HG03469 (cell line): Measurements from ENCODE around the gene DYNC1I2.

Source experiments
- ATAC-seq: cut with Tn5 transposase; IDR thresholded peaks from one replicate; pipeline ENCODE4 v1.9.1; 2021; ENCODE audit warnings: mild to moderate bottlenecking, moderate library complexity, moderate number of reproducible peaks; ENCODE audit not compliant: unreplicated experiment

The DYNC1I2 gene

DNA sequence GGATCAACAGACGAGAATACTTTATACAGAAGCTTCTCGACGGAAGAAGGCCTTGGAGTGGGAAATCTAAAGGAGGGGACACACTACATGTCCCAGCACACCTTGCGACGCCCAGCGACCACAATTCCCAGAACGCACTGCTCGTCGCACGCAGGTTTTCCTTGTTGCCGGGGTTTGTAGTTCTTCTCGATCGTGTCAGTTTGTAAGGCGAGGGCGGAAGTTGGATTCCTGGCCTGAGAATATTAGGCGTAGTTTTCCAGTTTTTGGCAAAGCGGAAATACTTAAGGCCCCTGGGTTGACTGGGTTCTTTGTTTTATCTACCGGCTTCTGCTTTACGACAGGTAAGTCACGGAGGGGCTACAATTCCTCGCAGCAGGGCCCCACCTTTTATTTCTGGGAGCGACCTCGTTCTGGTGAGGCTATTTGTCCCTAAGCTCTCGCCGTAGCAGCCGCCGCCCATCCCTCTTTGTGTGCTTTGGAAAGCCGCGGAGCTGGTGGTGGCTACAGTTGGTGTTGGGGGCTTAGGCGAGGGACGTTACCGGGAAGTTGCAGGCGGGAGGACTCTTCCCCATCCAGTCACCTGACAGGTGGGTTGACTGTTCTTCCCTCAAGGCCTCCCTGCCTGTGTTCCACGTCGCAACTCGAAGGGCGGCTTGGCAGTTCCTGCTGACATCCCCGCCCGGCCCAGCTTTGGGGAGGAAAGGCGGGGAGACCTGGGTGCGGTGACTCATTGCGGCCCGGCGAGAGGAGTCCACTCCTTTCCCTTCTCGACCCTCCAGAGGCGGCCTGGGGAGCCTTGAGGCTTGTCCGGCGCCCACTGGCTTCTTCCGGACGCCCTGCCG, at the start of gene DYNC1I2:
Gene DYNC1I2 (plus strand): TSS at position 183 of the 842 bp plus-strand sequence. CDS start 2,687 bp downstream, outside the sequence.
- peak; percentile 63 for ATAC-seq

- ATAC-seq, result no peak
Measured at GRCh38 chr2:171651667-171652415, 35.4 kb upstream of the DYNC1I2 start.

- peak; percentile 70 for ATAC-seq
Measured at GRCh38 chr2:171652416-171652785, 34.9 kb upstream of the DYNC1I2 start.

DNA sequence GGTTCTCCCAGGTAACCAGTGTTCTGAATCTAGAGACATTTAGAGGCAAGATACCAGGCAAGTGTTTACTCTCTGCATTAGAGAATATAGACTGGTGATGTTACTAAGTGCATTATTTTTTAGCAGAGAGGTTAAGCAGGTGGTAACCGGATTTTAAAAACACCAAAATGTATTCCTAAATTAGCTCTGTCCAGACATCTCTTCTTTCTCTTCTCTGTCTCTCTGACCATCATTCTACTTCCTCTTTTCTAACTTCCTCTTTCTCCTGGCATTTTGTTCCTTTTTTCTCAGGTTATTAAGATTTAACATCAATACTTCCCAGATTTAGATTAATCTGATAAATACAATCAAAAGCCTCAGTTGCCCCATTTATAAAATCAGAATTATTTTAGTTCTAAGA, 31.7 kb upstream of the DYNC1I2 start:
- peak; percentile 59 for ATAC-seq

GRCh38 chr2:171667041-171667440, 20.2 kb upstream of the DYNC1I2 start:
- no peak for ATAC-seq

DNA sequence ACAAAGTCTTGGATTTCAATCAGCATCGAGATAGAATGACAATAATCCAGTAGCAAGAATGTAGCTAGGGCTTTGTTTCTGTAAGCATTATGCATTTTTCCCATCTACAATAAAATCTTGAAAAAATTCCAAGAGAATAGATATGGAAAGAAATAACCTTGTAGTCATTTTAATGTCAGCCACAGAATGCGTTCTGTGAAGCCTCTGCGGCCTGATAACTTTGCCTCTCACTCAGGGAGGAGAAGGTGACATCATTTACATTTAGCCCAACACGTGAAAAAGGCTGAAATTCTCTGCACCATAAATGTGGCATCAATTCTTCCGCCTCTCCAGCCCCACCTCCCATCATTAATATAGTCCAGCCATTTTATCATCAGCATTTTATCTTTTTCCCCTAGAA, 19.1 kb upstream of the DYNC1I2 start:
- no peak for ATAC-seq

DNA sequence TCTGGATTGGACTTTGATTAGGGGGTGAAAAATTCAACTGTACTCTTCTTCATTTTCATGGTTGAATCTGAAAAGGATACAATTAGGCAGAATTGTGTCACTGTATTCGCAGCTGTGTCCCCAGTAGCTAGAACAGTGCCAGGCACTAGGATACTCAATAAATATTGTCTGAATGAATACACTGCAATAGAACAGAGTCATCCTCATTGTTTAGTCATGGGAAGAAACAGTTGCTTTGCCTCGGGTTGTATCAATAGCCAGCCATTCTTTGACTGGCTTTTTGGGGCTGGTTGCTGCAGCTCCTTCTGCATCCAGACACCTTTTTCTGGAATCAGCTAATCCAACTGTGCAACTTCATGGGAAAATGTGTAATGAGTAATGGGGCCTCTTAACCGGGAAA, 18.1 kb upstream of the DYNC1I2 start:
- no peak for ATAC-seq

DNA sequence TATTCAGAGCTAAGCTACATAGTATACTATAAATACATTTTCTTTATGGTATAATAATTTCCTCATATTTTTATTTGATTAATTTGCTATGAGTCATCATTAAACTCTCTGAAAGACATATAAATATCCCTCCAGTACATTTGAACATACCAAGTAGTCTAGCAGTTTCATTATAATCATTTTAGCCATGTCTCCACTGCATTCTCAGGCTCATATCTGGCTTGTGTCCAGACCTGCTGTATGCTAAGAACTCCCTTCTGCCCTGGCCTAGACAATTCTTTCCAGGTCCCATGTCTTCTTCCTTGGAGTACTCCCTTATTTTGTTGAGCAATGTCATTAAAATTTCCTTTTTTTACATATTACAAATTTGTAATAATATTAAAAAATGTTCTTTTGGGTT, 16.6 kb upstream of the DYNC1I2 start:
- no peak for ATAC-seq

GRCh38 chr2:171671867-171672266, 15.4 kb upstream of the DYNC1I2 start:
- ATAC-seq, result no peak

- ATAC-seq, result no peak
Measured at GRCh38 chr2:171673905-171674304, 13.4 kb upstream of the DYNC1I2 start.

DNA sequence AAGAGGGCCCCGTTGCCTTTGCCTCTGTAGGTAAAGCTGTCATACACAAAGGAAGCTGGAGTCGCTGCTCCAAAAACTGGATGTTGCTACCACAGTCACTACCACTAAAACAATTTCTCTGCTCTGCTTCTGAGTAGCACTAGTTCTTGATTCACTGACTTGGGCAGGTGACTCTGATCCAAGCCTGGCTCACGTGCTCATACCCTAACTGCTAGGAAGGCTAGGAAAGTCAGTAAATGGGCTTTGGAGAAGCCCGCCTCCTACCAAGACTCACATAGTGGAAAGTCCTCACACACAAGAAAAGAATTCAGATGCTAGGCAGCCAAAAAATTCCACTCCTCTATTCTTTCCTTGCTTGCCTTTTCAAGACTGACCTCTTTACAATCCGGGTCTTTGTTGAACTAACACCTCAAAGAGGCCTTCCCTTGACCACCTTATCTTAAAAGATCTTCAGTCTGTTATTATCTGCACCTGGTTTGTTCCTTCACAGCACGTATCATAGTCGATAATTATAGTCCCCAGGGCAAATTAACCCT, 11.4 kb upstream of the DYNC1I2 start:
- no peak for ATAC-seq

DNA sequence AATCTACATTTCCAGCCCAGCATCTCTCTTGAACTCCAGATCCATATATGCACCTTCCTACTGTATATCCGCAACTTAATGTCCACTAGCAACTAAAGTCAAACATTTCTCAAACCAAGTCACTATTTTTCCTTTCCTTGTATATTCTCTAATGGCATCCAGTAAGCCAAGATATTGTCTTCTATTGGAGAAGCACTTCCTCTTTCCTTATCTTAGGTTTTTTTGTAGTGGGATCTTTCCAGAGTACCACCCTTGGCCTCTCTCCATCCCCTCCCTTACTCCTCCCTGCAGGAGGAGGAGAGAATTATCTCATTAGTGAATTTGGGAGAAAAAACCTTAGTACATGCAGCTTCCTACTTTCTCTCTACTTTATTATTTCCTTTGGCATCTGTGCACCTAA, 8.7 kb upstream of the DYNC1I2 start:
- ATAC-seq, result no peak

DNA sequence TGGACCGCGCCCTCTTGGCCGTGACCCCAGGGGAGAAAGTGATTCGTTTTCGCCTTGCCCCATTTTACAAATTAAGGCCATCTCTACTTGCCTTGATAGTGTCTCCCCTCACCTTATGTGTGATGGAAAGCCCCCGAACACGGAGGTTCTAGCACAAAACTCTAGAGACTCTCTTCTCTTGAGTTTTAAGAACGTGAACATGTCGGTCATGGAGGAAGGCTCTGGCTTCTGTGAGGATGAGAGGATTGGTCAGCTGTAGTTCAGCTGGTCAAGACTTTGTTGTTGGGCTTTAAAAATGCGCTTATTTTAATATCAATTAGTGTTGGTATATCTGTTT, 828 bp downstream of the DYNC1I2 start:
- peak; percentile 15 for ATAC-seq

DNA sequence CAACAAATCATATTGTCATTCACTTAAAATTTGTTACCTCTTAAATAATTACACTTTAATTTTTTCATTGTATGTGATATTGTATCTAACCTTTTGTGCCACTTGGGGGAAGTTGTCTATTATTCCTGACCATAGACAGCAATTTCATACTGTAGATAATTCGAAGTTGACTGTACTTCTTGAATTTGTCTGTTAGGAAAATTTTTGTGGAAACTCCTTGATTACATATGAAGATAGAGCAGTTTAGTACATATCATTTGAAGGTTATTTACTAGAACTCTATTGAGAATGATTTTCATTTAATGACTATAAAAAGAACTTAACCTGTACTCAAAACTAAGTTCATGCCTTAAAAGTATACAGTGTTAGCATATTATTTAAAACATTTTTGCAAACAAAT, 5.1 kb downstream of the DYNC1I2 start:
- ATAC-seq, result no peak

DNA sequence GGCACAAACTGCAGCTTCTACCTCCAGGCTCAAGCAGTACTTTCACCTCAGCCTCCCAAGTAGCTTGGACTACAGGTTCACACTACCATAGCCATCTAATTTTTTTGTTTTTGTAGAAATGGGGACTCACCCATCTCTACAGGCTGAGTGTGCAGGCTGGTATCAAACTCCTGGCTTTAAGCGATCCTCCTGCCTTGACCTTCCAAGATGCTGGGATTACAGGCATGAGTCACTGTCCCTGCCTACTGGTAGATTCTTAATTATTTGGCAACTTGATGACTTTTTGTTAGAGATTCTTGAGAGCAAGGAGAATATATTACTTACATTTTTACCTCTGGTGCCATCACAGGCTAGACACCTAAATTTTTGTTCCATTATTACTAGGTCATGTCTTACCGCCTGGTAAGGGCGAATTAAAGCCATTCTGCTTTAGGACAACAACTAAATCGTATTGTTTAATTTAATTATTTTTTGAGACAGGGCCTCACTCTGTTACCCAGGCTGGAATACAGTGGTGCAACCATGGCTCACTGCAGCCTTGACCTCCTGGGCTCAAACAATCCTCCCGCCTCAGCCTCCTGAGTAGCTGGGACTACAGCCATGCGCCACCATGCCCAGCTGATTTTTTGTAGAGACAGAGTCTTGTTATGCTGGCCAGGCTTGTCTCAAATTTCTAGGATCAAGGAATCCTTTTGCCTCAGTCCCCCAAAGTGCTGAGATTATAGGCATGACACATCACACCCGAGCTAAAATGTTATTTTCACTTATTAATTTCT, 15.7 kb downstream of the DYNC1I2 start:
- ATAC-seq, result no peak

GRCh38 chr2:171703574-171704347, 16.5 kb downstream of the DYNC1I2 start:
- no peak for ATAC-seq

DNA sequence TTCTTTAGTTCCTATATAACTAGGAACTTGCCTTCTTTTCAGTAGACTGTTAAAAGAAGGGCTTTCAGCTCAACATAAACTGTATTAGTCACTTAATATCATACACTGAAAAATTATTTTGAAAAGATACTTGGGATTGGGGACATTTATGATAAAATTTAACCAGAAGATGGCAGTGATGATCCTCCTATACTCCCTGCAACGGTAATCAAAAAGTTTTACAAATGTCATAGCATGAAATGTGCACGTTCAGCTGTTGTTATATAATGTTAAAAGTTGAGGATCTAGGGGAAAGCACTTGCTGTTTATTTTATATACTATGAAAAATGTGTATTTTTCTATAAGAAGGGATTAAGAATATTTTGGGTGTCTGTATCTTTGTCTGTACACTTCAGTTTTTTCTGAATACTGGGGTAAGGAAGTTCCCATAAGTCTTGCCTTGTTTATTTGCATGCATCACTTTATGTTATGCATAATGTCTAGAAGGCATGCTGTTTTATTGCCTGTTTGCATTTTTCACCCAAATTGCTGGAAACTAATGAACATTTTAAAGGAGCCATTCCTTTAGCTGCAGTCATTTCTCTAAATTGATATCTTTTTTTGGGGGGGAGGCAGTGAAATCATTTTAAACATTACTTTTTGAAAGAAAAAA, 19.0 kb downstream of the DYNC1I2 start:
- ATAC-seq, result no peak

GRCh38 chr2:171707752-171708151, 20.5 kb downstream of the DYNC1I2 start:
- no peak for ATAC-seq

DNA sequence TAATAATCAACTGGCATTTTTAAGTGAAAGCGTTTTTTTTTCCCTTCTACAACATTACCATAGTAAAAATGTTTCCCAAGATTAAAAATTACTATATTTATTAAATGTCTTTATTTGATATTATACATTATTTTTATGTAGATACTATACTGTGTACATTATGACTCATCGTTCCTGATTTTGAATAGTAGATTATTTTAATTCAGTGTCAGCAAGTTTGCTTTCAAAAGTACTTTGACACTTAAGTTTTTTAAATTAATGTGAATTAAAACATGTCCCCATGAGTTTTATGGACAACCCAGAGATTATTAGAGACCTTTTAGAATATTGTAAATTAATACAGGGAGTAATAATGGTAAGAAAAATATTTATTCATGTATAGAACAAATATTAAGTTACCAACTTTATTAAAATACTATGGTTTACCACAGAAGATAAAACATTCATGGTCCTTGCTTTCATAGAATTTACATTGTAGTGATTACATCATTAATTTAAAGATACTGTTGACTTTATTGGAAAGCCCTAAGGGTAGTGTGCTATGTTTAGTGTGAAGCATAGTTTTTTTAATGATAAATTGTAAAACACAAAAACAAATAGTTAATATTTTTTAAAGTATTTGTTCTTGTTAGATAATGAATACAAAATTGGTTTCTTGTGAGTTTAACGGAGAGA, 21.9 kb downstream of the DYNC1I2 start:
- no peak for ATAC-seq
